Vagina (tissue), 2 donors: Measurements from ENCODE around the gene MED17.

Source experiments
- CTCF ChIP-seq, 3 experiments: fragments of 450-650 bp in 2 of 3; fragments of 200-600 bp in 1 of 3; sonication (generic) in 1 of 3; IDR thresholded peaks; one replicate each; pipeline ENCODE4 v1.5.1; 2017 to 2019; ENCODE audit warnings: antibody characterized with exemption in 3 of 3, mild to moderate bottlenecking in 2 of 3, moderate library complexity in 2 of 3
- POLR2AphosphoS5 ChIP-seq, 2 donors: sonication (generic); formaldehyde crosslinking; IDR thresholded peaks; one replicate each; pipeline ENCODE4 v1.9.0; 2017; ENCODE audit warnings: antibody characterized with exemption in 2 of 2, mild to moderate bottlenecking in 2 of 2, low read depth in 1 of 2; ENCODE audit not compliant: insufficient read depth in 1 of 2

DNA sequence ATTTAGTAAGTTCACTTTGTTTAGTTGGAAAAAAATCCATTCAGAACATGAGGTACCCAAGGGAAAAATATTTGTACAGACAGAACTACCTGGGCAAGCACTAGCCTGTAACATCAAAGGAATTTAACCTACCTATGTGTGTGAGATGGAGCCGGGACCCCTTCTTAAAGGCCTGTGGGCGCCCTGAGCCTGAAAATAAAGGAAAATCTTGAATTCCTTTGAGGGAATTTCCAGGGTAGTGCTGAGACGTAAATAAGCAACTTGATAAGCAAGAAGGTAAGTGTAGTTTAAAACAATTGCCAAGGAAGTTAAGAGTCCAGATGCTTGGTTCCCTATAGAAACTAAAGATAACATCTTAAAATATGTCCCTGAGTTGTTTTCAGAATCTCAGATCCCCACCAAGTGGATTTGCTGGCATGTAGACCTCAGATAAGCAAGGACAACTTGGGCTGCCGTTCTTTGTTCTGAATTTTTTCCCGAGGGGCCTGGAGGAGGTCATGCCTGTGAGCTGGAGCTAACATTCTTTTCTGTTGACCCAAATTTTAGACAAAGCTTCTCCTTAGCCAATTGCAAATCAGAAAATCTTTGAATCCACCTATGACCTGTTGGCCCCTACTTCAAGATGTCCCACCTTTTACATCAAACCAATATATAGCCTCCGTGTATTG lies 31.0 kb downstream of the MED17 start:
- TF ChIP-seq CTCF (IDR thresholded peaks at IDR 0.05) (no peak), POLR2AphosphoS5 (IDR thresholded peaks at IDR 0.05; ENCODE audit: insufficient read depth in 1 of 2, low read depth in 1 of 2) (no peak)
